Glomerular visceral epithelial cell (primary cell): ENCODE measurements around the gene FCN2.

Source experiments
- DNase-seq: peaks from one replicate; pipeline ENCODE4 v3.0.0-alpha.2; 2016; ENCODE audit errors: extremely low spot score

Gene FCN2

DNA sequence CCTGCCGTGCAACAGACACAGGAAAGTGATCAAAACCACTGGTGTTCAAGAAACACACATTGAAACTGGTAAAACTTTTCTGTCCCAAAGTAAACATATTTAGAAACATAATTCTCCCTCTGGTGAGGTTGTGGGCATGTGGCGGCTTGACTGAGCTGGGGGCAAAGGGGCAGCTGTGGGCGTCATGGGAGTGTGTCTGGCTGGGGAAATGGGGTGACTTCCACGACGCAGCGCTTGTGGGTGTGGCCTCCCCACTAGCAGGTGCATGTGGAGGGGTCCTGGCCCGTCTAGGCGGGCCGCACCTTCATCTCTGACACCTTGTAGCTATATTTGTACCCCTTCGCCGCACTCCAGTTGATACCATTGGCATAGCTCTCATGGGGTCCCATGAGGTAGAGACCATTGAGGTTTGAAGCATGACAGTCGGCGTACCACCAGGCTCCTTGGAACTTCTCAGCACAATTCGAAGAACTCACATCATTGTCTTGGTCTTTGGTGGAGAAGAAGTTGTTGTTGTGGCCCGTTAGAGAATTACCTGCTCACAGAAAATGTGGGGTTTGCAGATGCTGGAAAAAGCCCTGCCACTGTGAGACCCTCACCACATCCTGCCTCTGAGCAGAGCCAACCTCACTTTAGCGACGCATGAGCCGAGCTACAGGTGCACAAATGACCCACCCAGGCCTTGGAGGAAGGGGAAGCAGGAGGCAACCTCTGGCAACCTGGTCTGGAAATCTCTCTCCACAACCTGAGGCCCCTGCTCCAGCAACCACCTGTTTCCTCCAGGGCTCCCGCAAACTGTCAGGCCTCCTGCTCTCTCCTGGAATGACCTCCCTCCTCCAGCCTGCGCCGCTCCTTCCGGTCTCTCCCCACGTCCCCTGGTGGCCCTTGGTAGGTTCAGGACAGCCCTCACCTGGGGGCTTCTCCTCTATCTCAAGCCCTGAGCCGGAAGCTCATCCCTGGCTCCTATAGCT is 29.2 kb downstream of the FCN2 start:
- no peak for DNase-seq

DNA sequence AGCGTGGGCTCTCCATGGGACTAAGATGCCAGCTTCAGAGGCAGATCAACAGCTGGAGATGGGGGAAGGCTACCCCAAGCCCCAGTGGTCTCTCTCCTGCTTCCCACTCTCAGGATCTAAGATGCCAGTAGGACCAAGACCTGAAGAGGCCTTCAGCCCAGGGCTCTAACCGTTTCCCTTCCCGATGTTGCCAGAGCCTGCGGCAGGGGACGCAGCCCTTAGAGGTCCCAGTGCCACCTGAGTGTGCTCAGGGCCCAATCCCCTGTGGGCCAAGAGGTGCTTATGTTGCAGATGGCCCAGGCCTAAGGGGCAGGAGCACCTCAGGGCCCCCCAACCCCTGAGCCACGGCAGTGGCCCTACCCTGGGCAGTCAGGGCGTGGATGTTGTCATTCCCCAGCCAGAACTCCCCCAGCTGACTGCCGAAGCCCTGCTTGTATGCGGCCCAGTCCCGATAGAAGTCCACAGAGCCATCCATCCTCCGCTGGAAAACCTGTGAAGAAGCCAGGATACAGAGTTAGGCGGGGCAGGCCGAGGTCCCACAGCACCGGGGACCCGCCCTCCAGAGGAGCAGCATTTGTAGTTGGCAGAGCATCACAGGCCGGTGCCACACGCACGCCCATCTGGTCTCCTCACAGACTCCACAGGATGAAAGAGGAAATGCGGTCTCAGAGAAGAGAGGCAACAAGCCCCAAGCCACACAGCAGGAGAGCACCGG is 31.7 kb downstream of the FCN2 start:
- no peak for DNase-seq

DNA sequence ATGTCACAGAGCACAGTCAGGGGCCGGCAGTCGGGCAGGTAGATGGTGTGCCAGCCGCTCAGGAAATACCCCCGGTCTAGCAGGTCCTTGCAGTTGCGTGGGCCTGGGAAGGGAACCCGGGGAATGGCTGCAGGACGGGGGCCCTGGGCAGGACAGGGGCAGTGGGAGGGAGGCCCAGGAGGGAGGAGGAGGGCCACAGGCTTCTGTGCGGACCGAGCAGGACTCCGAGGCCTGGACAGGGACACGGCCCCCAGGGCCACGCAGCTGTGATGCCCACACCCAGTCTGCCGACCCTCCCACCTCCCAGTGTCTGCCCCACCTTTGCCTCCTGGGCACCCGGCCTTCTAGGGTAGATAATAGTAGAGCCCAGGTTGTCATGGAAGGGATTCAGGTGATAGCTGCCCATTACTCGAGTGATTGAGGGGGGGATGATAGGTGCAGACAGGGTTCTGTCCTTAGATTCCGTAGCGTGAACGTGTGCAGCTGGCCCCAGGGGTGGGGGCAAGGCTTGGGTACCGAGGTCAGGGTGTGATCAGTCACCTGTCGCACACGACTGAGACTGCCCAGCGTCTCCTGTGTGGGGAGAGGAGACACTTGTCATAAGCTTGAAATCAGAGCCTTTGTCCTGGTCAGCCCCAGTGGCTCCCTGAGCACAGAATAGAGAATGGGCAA is 32.6 kb downstream of the FCN2 start:
- DNase-seq = no peak

DNA sequence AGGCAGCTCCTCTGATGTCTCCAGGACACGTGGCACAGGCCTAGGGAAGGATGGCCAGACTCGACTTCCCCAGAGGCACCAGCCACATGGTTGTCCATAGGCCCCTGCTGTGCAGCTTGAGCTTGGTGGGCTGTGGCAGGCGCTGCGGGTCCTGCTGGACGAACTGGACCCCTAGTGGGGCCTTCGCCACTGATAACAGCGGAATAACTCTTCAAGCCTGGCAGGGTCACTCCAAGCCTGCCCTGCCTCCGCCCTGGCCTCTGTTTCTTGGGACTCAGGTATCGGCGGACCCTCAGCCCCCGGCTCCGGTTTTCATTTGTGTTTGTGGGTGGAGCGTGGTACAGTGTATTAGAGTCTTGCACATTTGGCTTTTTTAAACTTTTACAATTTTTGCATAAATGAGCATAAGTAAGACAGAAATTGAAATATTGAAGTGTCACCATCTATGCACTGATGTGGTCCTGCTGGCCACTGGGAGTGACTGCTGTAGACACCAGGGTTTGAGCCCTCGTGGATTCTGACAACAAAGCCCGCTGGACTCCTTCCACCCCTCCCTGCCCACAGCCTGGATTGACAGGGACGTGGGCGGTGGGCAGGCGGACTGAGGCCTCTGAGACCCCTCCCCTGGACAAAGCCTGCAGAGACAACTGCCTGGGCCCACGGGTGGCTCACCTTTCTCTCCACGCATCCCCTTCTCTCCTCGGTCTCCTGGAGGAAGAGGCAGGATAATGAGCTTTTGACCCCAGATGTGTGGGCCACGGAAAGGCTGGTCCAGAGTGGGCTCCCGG is 33.3 kb downstream of the FCN2 start:
- DNase-seq = no peak

DNA sequence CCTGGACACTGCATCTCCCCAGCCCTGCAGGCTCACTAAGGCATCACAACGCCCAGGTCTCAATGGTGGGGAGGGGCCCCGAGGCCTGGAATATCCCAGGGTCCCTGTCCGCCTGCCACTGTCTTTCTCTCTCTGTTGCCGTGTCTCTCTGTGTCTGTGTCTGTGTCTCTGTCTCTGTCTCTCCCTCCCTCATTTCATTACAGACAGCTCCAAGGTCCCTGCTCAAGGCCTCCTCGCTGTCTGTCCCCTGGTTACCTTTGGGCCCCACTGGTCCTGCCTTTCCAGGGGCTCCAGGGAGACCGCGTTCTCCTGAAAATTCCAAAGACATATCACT is 33.9 kb downstream of the FCN2 start:
- DNase-seq = no peak

- DNase-seq = no peak
Observed at GRCh38 chr9:134915046-134915985, 34.7 kb downstream of the FCN2 start.

GRCh38 chr9:134916161-134916665 is 35.6 kb downstream of the FCN2 start:
- no peak for DNase-seq

DNA sequence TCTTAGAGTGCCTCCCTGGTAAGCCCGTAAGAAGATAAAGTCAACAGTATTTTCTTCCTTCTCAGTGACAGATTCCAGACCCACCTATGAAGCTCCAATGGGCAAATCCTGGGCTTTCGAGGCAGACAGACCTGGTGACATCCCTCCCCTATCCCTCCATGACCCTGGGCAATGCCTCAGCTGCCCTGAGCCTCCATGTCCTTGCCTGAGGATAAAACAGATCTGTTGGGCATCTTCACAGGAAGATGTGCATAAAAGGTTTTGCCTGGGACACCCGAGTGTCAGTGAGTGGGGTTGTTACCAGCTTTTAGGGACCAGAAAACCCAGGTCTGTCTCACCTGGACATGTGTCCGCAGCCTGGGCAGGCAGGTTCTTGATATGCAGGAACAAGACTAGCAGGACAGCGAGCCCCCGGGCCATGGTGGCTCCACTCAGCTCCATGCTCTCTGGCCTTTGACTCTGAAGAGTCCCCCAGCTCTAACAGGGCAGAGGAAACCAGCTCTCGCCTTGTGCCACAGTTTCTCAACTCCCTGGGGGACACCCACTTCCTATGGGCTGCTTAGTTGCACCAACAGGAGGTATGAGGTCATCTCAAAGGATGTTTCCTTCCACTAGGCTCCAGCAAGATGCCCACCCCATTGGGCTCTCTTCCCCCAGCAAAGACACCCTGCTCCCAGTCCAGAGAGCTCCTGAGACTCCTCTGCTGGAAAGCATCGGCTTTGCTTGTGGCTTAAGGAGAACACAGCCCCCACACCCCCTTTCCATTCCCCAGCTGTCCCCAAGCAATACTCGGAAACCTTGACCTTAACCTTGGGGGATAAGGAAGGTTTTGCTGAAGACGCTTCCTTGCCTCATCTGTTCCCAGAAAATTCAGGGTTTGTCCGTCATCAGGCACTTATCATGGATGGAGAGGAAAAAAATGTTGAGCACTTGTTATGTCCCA is 37.1 kb downstream of the FCN2 start, which contains the start of gene FCN1:
TSS of gene FCN1 (minus strand) at position 482 of the 943 bp plus-strand sequence. CDS start at position 441, 41 bp downstream.
- DNase-seq = no peak

GRCh38 chr9:134918646-134919045 is 38.0 kb downstream of the FCN2 start:
- no peak for DNase-seq

GRCh38 chr9:134919303-134919702 is 38.7 kb downstream of the FCN2 start:
- no peak for DNase-seq

GRCh38 chr9:134922066-134922931 is 41.7 kb downstream of the FCN2 start:
- DNase-seq = no peak

DNA sequence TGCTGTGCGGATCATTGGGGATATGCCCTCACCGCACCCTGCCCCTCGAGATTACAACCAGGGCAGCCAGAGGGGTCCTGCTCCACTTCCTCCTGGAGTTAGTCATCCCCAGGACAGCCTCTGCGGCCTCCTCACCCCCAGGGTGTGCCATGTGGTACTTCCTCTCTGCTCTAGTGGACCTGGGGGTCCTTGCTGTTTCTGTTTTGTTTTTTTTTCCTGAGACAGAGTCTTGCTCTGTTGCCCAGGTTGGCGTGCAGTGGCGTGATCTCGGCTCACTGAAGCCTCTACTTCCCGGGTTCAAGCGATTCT is 42.3 kb downstream of the FCN2 start:
- no peak for DNase-seq

GRCh38 chr9:134923466-134923865 is 42.9 kb downstream of the FCN2 start:
- no peak for DNase-seq

DNA sequence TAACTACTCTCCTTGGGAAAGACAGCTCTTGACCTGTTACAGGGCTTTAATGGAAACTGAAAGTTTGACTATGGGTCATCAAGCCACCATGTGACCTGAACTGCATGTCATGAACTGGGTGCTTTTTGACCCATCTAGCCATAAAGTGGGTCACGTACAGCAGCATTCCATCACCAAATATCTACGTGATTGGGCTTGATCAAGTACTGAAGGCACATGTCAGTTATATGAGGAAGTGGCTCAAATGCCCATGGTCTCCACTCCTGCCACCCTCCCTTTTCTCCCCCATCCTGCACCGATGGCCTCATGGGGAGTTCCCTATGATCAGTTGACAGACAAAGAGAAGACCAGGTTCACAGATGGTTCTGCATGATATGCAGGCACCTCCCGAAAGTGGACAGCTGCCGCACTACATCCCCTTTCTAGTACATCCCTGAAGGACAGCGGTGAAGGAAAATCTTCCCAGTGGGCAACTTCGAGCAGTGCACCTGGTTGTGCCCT is 44.5 kb downstream of the FCN2 start:
- DNase-seq = no peak

DNA sequence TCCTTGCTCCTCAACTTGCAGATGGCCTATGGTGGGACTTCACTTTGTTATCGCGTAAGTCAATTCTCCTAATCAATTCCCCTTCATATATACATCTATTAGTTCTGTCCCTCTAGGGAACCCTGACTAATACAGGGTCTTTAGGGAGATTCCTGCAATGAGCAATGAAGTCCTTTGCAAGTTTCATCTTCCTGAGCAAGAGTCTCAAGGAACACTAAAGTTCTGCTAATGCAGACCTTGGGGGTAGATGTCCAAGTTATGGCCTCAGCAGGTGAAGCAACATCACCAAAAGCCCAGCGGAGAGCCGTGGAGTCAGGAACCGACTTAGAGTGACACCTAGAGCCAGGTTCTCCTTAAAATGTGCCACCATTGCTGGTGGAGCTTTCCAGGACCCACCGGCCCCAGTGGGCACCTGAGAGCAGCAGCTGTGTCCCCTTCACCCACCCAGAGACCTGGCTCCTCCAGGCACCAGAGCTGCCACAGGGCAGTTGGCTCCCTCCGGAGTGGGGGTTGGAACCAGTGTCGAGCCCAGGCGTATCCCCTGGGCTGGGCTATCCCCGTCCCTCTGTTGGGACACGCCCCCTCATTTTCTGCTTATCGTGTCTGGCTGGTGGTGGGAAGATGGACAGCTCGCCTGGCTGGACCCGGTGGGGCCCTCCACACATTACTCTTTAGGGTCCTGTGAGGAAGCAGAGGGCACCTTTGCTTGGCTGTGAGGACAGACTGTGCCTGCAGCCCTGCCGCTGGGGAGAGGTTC is 48.0 kb downstream of the FCN2 start:
- no peak for DNase-seq

DNA sequence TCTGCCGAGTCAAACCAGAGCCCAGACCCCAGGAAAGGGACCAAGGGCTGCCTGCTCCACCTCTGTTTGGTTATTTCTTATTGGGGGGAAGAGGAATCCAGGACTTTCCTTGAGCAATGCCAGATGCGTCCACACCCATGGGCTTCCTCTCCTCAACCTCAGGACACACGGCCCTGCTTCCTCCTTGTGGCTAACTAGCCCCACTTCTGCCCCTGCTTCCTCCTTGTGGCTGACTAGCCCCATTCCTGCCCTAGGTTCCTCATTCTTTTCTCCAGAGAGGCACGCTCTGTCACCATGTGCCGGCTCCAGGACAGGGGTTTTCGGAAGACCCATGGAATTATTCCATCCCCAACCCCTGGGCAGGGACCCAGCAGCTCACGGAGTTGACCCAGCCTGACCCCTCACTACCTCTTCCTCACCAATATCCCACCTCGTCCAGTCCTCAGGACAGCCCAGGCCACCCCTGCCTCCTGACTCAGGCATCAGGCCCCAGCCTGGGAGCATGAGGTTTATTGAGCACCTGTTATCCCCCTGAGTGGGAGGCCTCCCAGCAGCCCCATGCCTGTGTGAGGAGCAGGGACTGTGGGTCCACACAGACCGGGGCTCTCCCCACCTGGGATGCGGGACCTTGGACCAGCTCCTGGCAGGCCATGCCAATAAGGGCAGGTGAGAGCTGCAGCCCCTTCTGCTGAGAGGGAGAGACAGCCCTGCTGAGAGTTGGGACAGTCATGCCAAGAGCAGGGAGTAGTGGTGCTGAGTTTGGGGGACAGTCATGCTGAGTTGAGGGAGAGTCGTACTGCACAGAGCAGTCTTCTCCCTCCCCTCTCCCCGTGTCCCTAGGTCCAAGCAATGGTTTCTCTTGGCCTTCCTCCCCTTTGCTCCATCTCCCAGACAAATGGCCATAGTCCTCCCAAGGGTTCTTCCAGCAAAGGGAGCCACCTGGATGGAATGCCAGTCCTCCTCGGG is 48.9 kb downstream of the FCN2 start:
- no peak for DNase-seq
